ENCODE measurements around the gene RABGEF1.

DNA sequence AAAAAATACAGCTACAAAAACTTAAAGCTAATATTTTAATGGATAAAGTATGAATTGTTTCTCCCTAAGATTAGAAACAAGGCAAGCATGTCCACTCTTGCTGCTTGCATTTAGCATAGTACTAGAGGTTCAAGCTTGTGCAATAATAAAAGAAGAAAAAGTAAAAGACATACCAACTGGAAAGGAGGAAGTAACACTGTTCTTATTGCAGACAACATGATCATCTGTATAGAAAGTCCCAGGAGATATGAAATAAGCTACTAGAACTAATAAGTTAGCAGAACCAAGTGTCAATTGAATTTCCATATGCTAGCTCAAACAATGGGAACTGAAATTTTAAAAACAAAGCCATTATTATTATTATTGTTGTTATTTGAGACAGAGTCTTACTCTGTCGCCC, 20.0 kb upstream of the RABGEF1 start:
- TF ChIP-seq, protein P1, sequence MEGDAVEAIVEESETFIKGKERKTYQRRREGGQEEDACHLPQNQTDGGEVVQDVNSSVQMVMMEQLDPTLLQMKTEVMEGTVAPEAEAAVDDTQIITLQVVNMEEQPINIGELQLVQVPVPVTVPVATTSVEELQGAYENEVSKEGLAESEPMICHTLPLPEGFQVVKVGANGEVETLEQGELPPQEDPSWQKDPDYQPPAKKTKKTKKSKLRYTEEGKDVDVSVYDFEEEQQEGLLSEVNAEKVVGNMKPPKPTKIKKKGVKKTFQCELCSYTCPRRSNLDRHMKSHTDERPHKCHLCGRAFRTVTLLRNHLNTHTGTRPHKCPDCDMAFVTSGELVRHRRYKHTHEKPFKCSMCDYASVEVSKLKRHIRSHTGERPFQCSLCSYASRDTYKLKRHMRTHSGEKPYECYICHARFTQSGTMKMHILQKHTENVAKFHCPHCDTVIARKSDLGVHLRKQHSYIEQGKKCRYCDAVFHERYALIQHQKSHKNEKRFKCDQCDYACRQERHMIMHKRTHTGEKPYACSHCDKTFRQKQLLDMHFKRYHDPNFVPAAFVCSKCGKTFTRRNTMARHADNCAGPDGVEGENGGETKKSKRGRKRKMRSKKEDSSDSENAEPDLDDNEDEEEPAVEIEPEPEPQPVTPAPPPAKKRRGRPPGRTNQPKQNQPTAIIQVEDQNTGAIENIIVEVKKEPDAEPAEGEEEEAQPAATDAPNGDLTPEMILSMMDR (conservative IDR thresholded peaks at IDR 0.05 in 1 of 2, IDR thresholded peaks at IDR 0.05 in 1 of 2; ENCODE audit: low read depth in 1 of 2, low read length in 2 of 2), result no peak
- no peak for TF ChIP-seq EZH2 (IDR thresholded peaks at IDR 0.05; ENCODE audit: low read length, missing control alignments)
